SIG-M5 treated with dmso at 0.1 percent for 504 hours (cell line): Measurements from ENCODE around the gene NUDT3.
"Not testable (repeated sequence)": the region's sequence is repeated elsewhere in the genome, so short reads cannot be mapped to it uniquely, and the experiment has no call there.

Source experiments
- DNase-seq: peaks from one replicate; lab custom pipeline; 2025; ENCODE audit not compliant: unreplicated experiment; lab: John Stamatoyannopoulos, UW

Gene NUDT3

GRCh38 chr6:34392497-34393190, at the start of gene NUDT3:
NUDT3 (minus strand) TSS chr6:34392669; CDS start chr6:34392362, 307 bp downstream.
- DNase-seq = peak; percentile 88

GRCh38 chr6:34441526-34441925, 49.1 kb upstream of the NUDT3 start:
- no peak for DNase-seq

- no peak for DNase-seq
Measured at GRCh38 chr6:34439442-34439841, 47.0 kb upstream of the NUDT3 start.

GRCh38 chr6:34438705-34439104, 46.2 kb upstream of the NUDT3 start:
- no peak for DNase-seq

- DNase-seq = no peak
Measured at GRCh38 chr6:34437644-34437970, 45.1 kb upstream of the NUDT3 start.

GRCh38 chr6:34436803-34437643, 44.6 kb upstream of the NUDT3 start:
- DNase-seq = no peak

- DNase-seq = no peak
Measured at GRCh38 chr6:34435916-34436315, 43.4 kb upstream of the NUDT3 start.

- peak; percentile 91 for DNase-seq
Measured at GRCh38 chr6:34425498-34426410, 33.3 kb upstream of the NUDT3 start, which contains the start of gene RPS10. RPS10 (minus strand) TSS chr6:34426069; CDS start chr6:34425221, 848 bp downstream.

GRCh38 chr6:34425132-34425497, 32.6 kb upstream of the NUDT3 start:
- no peak for DNase-seq

GRCh38 chr6:34424200-34425131, 32.0 kb upstream of the NUDT3 start:
- DNase-seq = no peak

GRCh38 chr6:34423254-34423653, 30.8 kb upstream of the NUDT3 start:
- no peak for DNase-seq

- no peak for DNase-seq
Measured at GRCh38 chr6:34418367-34418766, 25.9 kb upstream of the NUDT3 start.

GRCh38 chr6:34416877-34417371, 24.5 kb upstream of the NUDT3 start:
- no peak for DNase-seq

- peak; percentile 63 for DNase-seq
Measured at GRCh38 chr6:34414999-34415858, 22.8 kb upstream of the NUDT3 start.

- no peak for DNase-seq
Measured at GRCh38 chr6:34412643-34413214, 20.3 kb upstream of the NUDT3 start.

GRCh38 chr6:34412016-34412415, 19.5 kb upstream of the NUDT3 start:
- no peak for DNase-seq

- DNase-seq = not testable (repeated sequence)
Measured at GRCh38 chr6:34407915-34408314, 15.4 kb upstream of the NUDT3 start.

- no peak for DNase-seq
Measured at GRCh38 chr6:34396518-34396917, 4.0 kb upstream of the NUDT3 start.

GRCh38 chr6:34393966-34394305, 1.5 kb upstream of the NUDT3 start:
- DNase-seq = no peak
